Nephron (organoid): Measurements from ENCODE around the gene CFAP251.

Experiments used
- H3K27ac Mint-ChIP-seq, 3 experiments: 2 replicates each; pipeline ENCODE4 v1.8.0; 2020; ENCODE audit warnings: mixed read lengths in 3 of 3, mild to moderate bottlenecking in 2 of 3, moderate library complexity in 1 of 3
- H3K27me3 Mint-ChIP-seq: 2 replicates; pipeline ENCODE4 v1.8.0; 2021; ENCODE audit warnings: low read depth, mild to moderate bottlenecking, moderate library complexity, mixed read lengths
- H3K36me3 Mint-ChIP-seq: 2 replicates; pipeline ENCODE4 v1.8.0; 2020; ENCODE audit warnings: low read depth, mixed read lengths
- H3K4me1 Mint-ChIP-seq: 2 replicates; pipeline ENCODE4 v1.8.0; 2020; ENCODE audit warnings: mixed read lengths
- H3K4me3 Mint-ChIP-seq, 3 experiments: 2 replicates each; pipeline ENCODE4 v1.8.0; 2020; ENCODE audit warnings: mild to moderate bottlenecking in 3 of 3, mixed read lengths in 3 of 3, moderate library complexity in 2 of 3
- H3K9me3 Mint-ChIP-seq: 2 replicates; pipeline ENCODE4 v1.8.0; 2020; ENCODE audit warnings: mixed read lengths
- TF ChIP-seq, protein P1 (sequence below), 3 experiments: fragments of 200-600 bp; sonication (generic); IDR thresholded peaks; one replicate each; pipeline ENCODE4 v1.5.0; 2021; ENCODE audit warnings: antibody characterized with exemption in 3 of 3; ENCODE audit not compliant: unreplicated experiment in 3 of 3

CFAP251 gene

GRCh38 chr12:121946313-121947025 is 28.1 kb downstream of the CFAP251 start:
- no peak overlapping the region for H3K4me3 Mint-ChIP-seq
- peaks cover 13% of the 10 kb centered on the region for H3K9me3 Mint-ChIP-seq
- H3K27ac Mint-ChIP-seq: no peak overlapping the region
- H3K27me3 Mint-ChIP-seq: peaks cover 4% of the 10 kb centered on the region
- H3K4me1 Mint-ChIP-seq: no peaks in the 10 kb centered on the region
- TF ChIP-seq, protein P1, sequence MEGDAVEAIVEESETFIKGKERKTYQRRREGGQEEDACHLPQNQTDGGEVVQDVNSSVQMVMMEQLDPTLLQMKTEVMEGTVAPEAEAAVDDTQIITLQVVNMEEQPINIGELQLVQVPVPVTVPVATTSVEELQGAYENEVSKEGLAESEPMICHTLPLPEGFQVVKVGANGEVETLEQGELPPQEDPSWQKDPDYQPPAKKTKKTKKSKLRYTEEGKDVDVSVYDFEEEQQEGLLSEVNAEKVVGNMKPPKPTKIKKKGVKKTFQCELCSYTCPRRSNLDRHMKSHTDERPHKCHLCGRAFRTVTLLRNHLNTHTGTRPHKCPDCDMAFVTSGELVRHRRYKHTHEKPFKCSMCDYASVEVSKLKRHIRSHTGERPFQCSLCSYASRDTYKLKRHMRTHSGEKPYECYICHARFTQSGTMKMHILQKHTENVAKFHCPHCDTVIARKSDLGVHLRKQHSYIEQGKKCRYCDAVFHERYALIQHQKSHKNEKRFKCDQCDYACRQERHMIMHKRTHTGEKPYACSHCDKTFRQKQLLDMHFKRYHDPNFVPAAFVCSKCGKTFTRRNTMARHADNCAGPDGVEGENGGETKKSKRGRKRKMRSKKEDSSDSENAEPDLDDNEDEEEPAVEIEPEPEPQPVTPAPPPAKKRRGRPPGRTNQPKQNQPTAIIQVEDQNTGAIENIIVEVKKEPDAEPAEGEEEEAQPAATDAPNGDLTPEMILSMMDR (IDR thresholded peaks at IDR 0.05; ENCODE audit: unreplicated experiment in 3 of 3): no peak
- peaks cover 28% of the 10 kb centered on the region for H3K36me3 Mint-ChIP-seq

DNA sequence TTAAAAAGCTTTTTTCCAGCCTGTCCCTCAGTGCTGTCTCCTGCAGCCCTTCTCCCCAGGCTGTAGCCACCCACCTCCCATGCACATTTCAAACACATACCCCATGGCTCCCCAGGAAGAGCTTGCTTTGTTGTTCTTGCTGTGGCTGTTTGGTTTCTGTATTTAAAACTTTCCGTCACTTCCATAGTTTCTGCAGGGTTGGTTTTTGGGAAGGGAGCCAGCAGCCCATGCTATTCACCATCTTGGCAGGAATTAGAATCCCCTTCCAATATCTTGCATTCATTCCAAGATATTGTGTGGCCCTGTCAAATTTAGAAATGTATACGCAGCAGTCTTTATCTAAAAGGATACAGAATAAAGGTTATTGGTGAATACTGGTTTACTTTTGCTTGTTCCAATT is 29.6 kb downstream of the CFAP251 start:
- Mint-ChIP-seq H3K27ac (no peak overlapping the region), H3K36me3 (peaks cover 28% of the 10 kb centered on the region), H3K9me3 (peaks cover 13% of the 10 kb centered on the region), H3K4me3 (no peak overlapping the region), H3K4me1 (no peaks in the 10 kb centered on the region), H3K27me3 (no peaks in the 10 kb centered on the region)
- TF ChIP-seq, protein P1 (IDR thresholded peaks at IDR 0.05; ENCODE audit: unreplicated experiment in 3 of 3): no peak

GRCh38 chr12:121949648-121950397 is 31.4 kb downstream of the CFAP251 start:
- Mint-ChIP-seq H3K27me3 (no peaks in the 10 kb centered on the region), H3K36me3 (peaks cover 19% of the 10 kb centered on the region), H3K9me3 (peaks cover 13% of the 10 kb centered on the region), H3K4me3 (no peak overlapping the region), H3K4me1 (no peaks in the 10 kb centered on the region), H3K27ac (no peak overlapping the region)
- TF ChIP-seq, protein P1 (IDR thresholded peaks at IDR 0.05; ENCODE audit: unreplicated experiment in 3 of 3): no peak

- Mint-ChIP-seq H3K9me3 (no peaks in the 10 kb centered on the region), H3K4me3 (no peak overlapping the region), H3K4me1 (no peaks in the 10 kb centered on the region), H3K36me3 (no peaks in the 10 kb centered on the region), H3K27me3 (no peaks in the 10 kb centered on the region), H3K27ac (no peak overlapping the region)
- TF ChIP-seq, protein P1 (IDR thresholded peaks at IDR 0.05; ENCODE audit: unreplicated experiment in 3 of 3): no peak
Observed at GRCh38 chr12:121953117-121953692, 34.8 kb downstream of the CFAP251 start.

DNA sequence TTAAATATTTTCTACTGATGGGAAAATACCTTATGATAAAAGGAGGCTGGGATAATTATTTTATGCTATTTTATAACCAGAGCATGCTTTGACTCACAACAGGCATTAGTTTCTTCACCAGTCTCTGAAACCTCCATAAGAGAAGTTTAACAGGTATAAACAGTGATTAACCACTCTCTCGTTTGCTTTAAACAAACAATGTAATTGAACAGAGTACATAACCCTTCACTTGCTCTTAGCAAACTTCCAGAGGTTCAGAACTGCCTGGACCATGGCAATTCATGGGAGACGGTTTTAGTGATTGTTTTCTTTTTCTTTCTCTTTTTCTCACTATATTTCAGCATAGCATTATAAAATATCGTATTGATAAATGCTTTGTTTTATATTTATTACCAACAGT is 35.3 kb downstream of the CFAP251 start:
- no peaks in the 10 kb centered on the region for H3K4me1 Mint-ChIP-seq
- H3K27ac Mint-ChIP-seq: no peak overlapping the region
- TF ChIP-seq, protein P1 (IDR thresholded peaks at IDR 0.05; ENCODE audit: unreplicated experiment in 3 of 3): no peak
- no peaks in the 10 kb centered on the region for H3K36me3 Mint-ChIP-seq
- H3K9me3 Mint-ChIP-seq: no peaks in the 10 kb centered on the region
- no peaks in the 10 kb centered on the region for H3K27me3 Mint-ChIP-seq
- no peak overlapping the region for H3K4me3 Mint-ChIP-seq
